ENCODE data around the gene KRTAP12-1. TPM values are rescaled to one million over a fixed set of nuclear protein-coding genes. Genes with fewer than 3 reads are reported as not detected.
"Not testable (repeated sequence)": the region's sequence is repeated elsewhere in the genome, so short reads cannot be mapped to it uniquely, and the experiment has no call there.

Gene KRTAP12-1
- total RNA-seq, 4 donors from 2014 or later, result not detected

DNA sequence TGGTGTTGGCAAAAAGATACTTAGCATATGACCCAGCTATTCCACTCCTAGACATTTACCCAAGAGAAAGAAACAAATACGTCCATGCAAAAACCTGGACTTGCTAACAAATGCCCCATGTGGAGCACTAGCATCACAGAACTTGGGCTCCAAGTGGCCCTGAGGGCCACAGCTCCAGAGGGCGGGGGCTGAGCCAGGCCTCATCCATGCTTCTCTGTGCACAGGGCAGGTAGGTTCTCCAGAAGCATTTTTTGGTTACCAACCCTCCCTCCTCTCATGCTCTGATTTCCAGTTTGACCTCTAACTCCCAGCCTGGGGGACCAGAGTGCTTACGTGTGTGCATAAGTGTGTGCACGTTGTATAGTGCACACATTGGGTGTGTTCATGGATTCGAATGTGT is 17.3 kb downstream of the KRTAP12-1 start:
- no peak for DNase-seq (ENCODE audit: low spot score in 2 of 2)
- WGBS, 2 donors, result 82 to 84% methylated on average over 5 of the region's 5 CpGs

DNA sequence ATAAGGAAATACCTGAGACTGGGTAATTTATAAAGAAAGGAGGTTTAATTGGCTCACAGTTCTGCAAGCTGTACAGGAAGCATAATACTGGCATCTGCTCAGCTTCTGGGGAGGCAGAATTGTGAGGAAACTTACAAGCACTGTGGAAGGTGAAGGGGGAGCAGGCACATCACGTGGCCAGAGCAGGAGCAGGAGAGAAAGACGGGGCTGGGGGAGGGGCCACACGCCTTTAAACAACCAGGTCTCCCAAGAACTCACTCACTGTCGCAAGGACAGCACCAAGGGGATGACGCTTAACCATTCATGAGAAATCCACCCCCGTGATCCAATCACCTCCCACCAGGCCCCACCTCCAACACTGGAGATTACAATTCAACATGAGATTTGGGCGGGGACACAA is 20.4 kb downstream of the KRTAP12-1 start:
- not testable (repeated sequence) for H3K36me3 ChIP-seq; H3K4me1 ChIP-seq; H3K27ac ChIP-seq; H3K27me3 ChIP-seq; H3K4me3 ChIP-seq; DNase-seq (ENCODE audit: low spot score in 2 of 2)
- 42 to 48% methylated on average over 7 of the region's 7 CpGs for WGBS, 2 donors
- H3K9me3 ChIP-seq, result peaks cover 0 to 36% (median 0%) of the 10 kb centered on the region in 4 donors

More for the DNA sequence above, 17.3 kb downstream of the KRTAP12-1 start:
- H3K27ac ChIP-seq, result no peak overlapping the region
- no peaks in the 10 kb centered on the region for H3K36me3 ChIP-seq
- H3K4me1 ChIP-seq, result no peaks in the 10 kb centered on the region
- H3K27me3 ChIP-seq, result no peaks in the 10 kb centered on the region
- H3K4me3 ChIP-seq, result no peak overlapping the region
- TF ChIP-seq, protein P1, sequence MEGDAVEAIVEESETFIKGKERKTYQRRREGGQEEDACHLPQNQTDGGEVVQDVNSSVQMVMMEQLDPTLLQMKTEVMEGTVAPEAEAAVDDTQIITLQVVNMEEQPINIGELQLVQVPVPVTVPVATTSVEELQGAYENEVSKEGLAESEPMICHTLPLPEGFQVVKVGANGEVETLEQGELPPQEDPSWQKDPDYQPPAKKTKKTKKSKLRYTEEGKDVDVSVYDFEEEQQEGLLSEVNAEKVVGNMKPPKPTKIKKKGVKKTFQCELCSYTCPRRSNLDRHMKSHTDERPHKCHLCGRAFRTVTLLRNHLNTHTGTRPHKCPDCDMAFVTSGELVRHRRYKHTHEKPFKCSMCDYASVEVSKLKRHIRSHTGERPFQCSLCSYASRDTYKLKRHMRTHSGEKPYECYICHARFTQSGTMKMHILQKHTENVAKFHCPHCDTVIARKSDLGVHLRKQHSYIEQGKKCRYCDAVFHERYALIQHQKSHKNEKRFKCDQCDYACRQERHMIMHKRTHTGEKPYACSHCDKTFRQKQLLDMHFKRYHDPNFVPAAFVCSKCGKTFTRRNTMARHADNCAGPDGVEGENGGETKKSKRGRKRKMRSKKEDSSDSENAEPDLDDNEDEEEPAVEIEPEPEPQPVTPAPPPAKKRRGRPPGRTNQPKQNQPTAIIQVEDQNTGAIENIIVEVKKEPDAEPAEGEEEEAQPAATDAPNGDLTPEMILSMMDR (IDR thresholded peaks at IDR 0.05), result no peak
- TF ChIP-seq POLR2A (IDR thresholded peaks at IDR 0.05), result no peak
- TF ChIP-seq EP300 (IDR thresholded peaks at IDR 0.05), result no peak
- H3K9me3 ChIP-seq, result peaks cover 0 to 31% (median 0%) of the 10 kb centered on the region in 4 donors

DNA sequence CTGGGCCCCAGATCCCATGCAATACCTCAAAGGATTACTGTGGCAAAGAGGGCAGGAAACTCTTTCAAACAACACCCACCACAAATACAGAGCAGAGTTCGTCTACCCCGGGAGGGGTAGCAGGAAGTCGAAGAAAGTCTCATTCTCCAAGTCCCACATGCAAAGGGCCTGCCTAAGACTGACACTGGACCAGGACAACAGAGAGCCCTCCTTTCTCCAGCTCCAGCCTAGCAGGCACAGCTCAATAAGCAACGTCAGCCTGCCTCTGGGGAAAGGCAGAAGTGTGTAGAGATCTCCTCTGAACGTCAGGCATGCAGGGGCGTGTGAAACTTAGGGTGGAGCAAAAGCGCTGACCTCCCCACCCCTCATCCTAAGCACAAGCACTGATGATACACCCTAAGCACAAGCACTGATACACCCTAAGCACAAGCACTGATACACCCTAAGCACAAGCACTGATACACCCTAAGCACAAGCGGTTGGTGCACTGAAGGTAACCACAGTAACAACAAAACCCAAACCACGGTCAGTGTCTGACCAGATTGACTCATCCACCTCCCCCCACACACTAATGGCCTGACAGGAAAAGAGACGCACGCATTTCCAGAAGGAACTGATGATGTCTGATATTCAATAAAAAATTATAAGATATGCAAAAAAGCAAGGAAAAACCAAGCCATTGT is 22.9 kb downstream of the KRTAP12-1 start:
- Histone ChIP-seq H3K9me3 (peaks cover 0 to 38% (median 0%) of the 10 kb centered on the region in 4 donors), H3K27me3 (no peaks in the 10 kb centered on the region), H3K4me1 (no peaks in the 10 kb centered on the region), H3K27ac (no peak overlapping the region), H3K36me3 (no peaks in the 10 kb centered on the region), H3K4me3 (no peak overlapping the region)
- TF ChIP-seq POLR2A (IDR thresholded peaks at IDR 0.05) (no peak), EP300 (IDR thresholded peaks at IDR 0.05) (no peak)
- TF ChIP-seq, protein P1 (IDR thresholded peaks at IDR 0.05), result no peak
- no peak for DNase-seq (ENCODE audit: low spot score in 2 of 2)
- 38 to 47% methylated on average over 10 to 11 of the region's 11 CpGs for WGBS, 2 donors

DNA sequence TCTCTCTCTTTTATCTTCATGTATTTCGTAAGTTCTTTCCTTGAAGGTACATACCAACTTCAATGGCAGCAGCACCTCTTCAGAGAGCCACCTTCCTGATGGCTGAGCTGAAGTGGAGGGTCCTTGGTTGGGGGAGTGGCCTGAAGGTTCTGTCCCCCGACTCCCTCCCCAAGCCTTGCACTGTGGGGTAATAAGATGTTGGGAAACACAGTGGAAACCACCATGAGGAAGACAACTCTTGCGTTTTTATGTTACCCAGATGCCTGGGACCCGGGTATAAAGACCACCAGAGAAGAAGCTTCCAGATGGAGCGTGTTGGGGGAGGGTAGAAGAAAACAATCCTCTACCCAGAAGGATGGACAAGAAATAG is 23.4 kb downstream of the KRTAP12-1 start:
- DNase-seq (ENCODE audit: low spot score in 2 of 2), result no peak
- Histone ChIP-seq H3K9me3 (peaks cover 0 to 32% (median 0%) of the 10 kb centered on the region in 4 donors), H3K4me3 (no peak overlapping the region), H3K4me1 (no peaks in the 10 kb centered on the region), H3K27ac (no peak overlapping the region), H3K36me3 (no peaks in the 10 kb centered on the region), H3K27me3 (no peaks in the 10 kb centered on the region)
- 72 to 86% methylated on average over 5 of the region's 5 CpGs for WGBS, 2 donors
- TF ChIP-seq EP300 (IDR thresholded peaks at IDR 0.05) (no peak), POLR2A (IDR thresholded peaks at IDR 0.05) (no peak)
- TF ChIP-seq, protein P1 (IDR thresholded peaks at IDR 0.05), result no peak

DNA sequence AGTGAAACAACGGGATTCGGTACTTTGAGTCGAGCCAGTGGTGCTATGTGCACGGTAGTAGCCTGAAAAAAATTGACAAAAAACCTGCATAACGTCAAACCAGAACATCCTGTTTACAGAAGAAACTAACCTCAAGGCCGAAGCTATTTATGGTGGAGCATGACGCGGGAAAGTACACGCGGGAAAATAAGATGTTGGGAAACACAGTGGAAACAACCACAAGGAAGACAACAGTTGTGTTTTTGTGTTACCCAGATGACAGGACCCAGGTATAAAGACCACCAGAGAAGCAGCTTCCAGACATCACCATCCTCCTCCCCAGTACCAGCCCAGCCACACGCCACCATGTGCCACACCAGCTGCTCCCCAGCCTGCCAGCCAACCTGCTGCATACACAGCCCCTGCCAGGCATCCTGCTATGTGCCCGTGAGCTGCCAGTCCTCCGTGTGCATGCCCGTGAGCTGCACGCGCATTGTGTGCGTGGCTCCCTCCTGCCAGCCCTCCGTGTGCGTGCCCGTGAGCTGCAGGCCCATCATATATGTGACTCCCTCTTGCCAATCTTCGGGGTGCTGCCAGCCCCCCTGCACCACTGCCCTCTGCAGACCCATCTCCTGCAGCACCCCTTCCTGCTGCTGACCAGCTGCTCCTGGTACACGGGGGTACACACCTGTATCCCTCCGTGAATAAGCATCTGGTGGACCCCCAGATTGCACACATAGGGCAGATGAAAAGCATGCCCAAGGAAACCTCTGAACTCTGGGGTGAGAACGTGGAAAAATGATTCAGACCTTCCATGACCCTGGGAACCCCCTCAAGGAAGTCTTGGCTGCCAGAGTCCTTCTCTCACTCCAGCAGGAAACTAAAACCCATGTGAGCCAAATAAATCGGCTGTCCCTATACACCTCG is 24.1 kb downstream of the KRTAP12-1 start, which contains the start of gene KRTAP12-3:
KRTAP12-3 (plus strand) TSS at position 298 of the 906 bp plus-strand sequence; CDS start at position 346, 48 bp downstream.
- peaks cover 0 to 31% (median 0%) of the 10 kb centered on the region in 4 donors for H3K9me3 ChIP-seq
- no peak for DNase-seq (ENCODE audit: low spot score in 2 of 2)
- H3K36me3 ChIP-seq, result no peaks in the 10 kb centered on the region
- H3K27ac ChIP-seq, result peak within 1 kb of the TSS in 1 of 4 donors; percentile 40
- TF ChIP-seq POLR2A (IDR thresholded peaks at IDR 0.05) (no peak), EP300 (IDR thresholded peaks at IDR 0.05) (no peak)
- TF ChIP-seq, protein P1 (IDR thresholded peaks at IDR 0.05), result no peak
- 77 to 79% methylated on average over 22 to 26 of the region's 26 CpGs for WGBS, 2 donors
- H3K4me1 ChIP-seq, result no peaks in the 10 kb centered on the region
- H3K4me3 ChIP-seq, result no peak within 1 kb of the TSS
- H3K27me3 ChIP-seq, result no peaks in the 10 kb centered on the region

All from tibial nerve (tissue), 4 donors.